K562 (cell line): Measurements from ENCODE around the gene SERF2. TPM values are rescaled to one million over a fixed set of nuclear protein-coding genes. Genes with fewer than 3 reads are reported as not detected.
"Not testable (repeated sequence)": the region's sequence is repeated elsewhere in the genome, so short reads cannot be mapped to it uniquely, and the experiment has no call there.

Experiments used
- CHD2 ChIP-seq: IDR thresholded peaks from 2 replicates; pipeline ENCODE4 v1.6.1; 2011; ENCODE audit warnings: low read depth, low read length
- CREB1 ChIP-seq, 2 experiments: sonication (generic) in 1 of 2; formaldehyde crosslinking in 1 of 2; IDR thresholded peaks; 2 replicates each; pipeline versions ENCODE4 v1.6.1 to v1.8.0; 2012 to 2022; ENCODE audit warnings: inconsistent platforms in 1 of 2, mild to moderate bottlenecking in 1 of 2, missing genetic modification reagents in 1 of 2, moderate library complexity in 1 of 2
- CTBP1 ChIP-seq: fragments of 450-650 bp; IDR thresholded peaks from 2 replicates; pipeline ENCODE4 v1.6.1; 2016; ENCODE audit warnings: borderline replicate concordance
- CXXC5 ChIP-seq: fragments of 250-450 bp; sonication (Bioruptor Pico); IDR thresholded peaks from 2 replicates; pipeline ENCODE4 v1.8.0; 2022; ENCODE audit warnings: inconsistent platforms, mild to moderate bottlenecking, moderate library complexity
- EP400 ChIP-seq: fragments of 450-650 bp; IDR thresholded peaks from 2 replicates; pipeline ENCODE4 v1.6.1; 2017; ENCODE audit warnings: antibody characterized with exemption, mild to moderate bottlenecking, moderate library complexity
- ERF ChIP-seq: fragments of 450-650 bp; formaldehyde crosslinking; IDR thresholded peaks from 2 replicates; pipeline ENCODE4 v1.4.0; 2020; ENCODE audit warnings: mild to moderate bottlenecking, mixed read lengths
- FOXA3 ChIP-seq, 2 experiments: fragments of 450-650 bp in 1 of 2; sonication (generic) in 1 of 2; formaldehyde crosslinking; IDR thresholded peaks in 1 of 2; conservative IDR thresholded peaks in 1 of 2; 2 replicates each; pipeline versions ENCODE4 v1.4.0 to v1.8.0; 2020 to 2022; ENCODE audit warnings: mild to moderate bottlenecking in 2 of 2, missing genetic modification reagents in 1 of 2
- FOXK1 ChIP-seq: sonication (generic); formaldehyde crosslinking; IDR thresholded peaks from 2 replicates; pipeline ENCODE4 v1.8.0; 2022; ENCODE audit warnings: missing genetic modification reagents, mild to moderate bottlenecking, borderline replicate concordance
- FOXM1 ChIP-seq, 2 experiments: fragments of 450-650 bp in 1 of 2; sonication (generic) in 1 of 2; formaldehyde crosslinking in 1 of 2; IDR thresholded peaks; 2 replicates each; pipeline versions ENCODE4 v1.6.1 to v1.9.0; 2017 to 2022; ENCODE audit warnings: low read depth in 2 of 2, mild to moderate bottlenecking in 2 of 2, missing genetic modification reagents in 1 of 2, moderate library complexity in 1 of 2
- GTF2E2 ChIP-seq: fragments of 200-800 bp; sonication (Bioruptor generic); IDR thresholded peaks from 2 replicates; pipeline ENCODE4 v1.6.1; 2016; ENCODE audit warnings: missing genetic modification characterization, missing compliant biosample characterization
- MBD2 ChIP-seq: sonication (generic); IDR thresholded peaks from 2 replicates; pipeline ENCODE4 v1.6.1; 2016; ENCODE audit warnings: low read depth, borderline replicate concordance
- NCOA6 ChIP-seq: fragments of 450-650 bp; IDR thresholded peaks from 2 replicates; pipeline ENCODE4 v1.6.1; 2017; ENCODE audit warnings: mild to moderate bottlenecking
- NFRKB ChIP-seq: fragments of 450-650 bp; IDR thresholded peaks from 2 replicates; pipeline ENCODE4 v1.6.1; 2016; ENCODE audit warnings: low read depth
- PCBP1 ChIP-seq: fragments of 200-400 bp; formaldehyde crosslinking; IDR thresholded peaks from 2 replicates; pipeline ENCODE4 v1.6.1; 2018; ENCODE audit warnings: mild to moderate bottlenecking, low read depth, low read length; ENCODE audit not compliant: poor library complexity, severe bottlenecking
- PHF20 ChIP-seq: fragments of 450-650 bp; IDR thresholded peaks from 2 replicates; pipeline ENCODE4 v1.6.1; 2018; ENCODE audit not compliant: partially characterized antibody
- POLR2AphosphoS5 ChIP-seq: IDR thresholded peaks from 2 replicates; pipeline ENCODE4 v1.6.1; 2011; ENCODE audit warnings: mild to moderate bottlenecking, low read depth, low read length, moderate library complexity; ENCODE audit not compliant: control insufficient read depth, insufficient read depth
- POLR2G ChIP-seq: fragments of 200-400 bp; formaldehyde crosslinking; IDR thresholded peaks from 2 replicates; pipeline ENCODE4 v1.6.1; 2017; ENCODE audit warnings: low read depth, mild to moderate bottlenecking, antibody characterized with exemption, low read length, moderate library complexity
- RNF2 ChIP-seq: sonication (generic); IDR thresholded peaks from 2 replicates; pipeline ENCODE4 v1.6.1; 2016
- ZBTB11 ChIP-seq, 3 experiments: fragments of 200-800 bp in 1 of 3; fragments of 250-450 bp in 1 of 3; fragments of 450-650 bp in 1 of 3; sonication (Bioruptor Pico) in 1 of 3; sonication (Bioruptor generic) in 1 of 3; formaldehyde crosslinking in 1 of 3; IDR thresholded peaks; 2 replicates each; pipeline versions ENCODE4 v1.6.1 to v1.8.0; 2016 to 2022; ENCODE audit warnings: mild to moderate bottlenecking in 2 of 3, missing genetic modification characterization in 2 of 3, missing compliant biosample characterization in 1 of 3, moderate library complexity in 1 of 3
- ZNF511 ChIP-seq: sonication (generic); formaldehyde crosslinking; IDR thresholded peaks from 2 replicates; pipeline ENCODE4 v1.8.0; 2022; ENCODE audit warnings: mild to moderate bottlenecking, missing genetic modification reagents
- polyA plus RNA-seq, 8 experiments: library from polyadenylated mRNA; depleted of rRNA in 4 of 8; stranded (reverse) in 5 of 8; unstranded in 3 of 8; fragments of >200 nt; fragmentation: Nextera tagmentation in 2 of 8; fragmentation: Illumina TruSeq in 1 of 8; extraction: Ambion mirVana in 2 of 8; extraction: Trizol in 1 of 8; gene quantifications; 2 replicates each; pipeline versions ENCODE4 v1.2.1 to v1.2.3, GENCODE V29; 2011 to 2014; ENCODE audit warnings: inconsistent platforms in 1 of 8, missing spikeins in 1 of 8
- total RNA-seq, 7 experiments: library from RNA; depleted of rRNA in 6 of 7; stranded (reverse); fragments of >200 nt in 6 of 7; fragmentation: Illumina TruSeq in 2 of 7; extraction: Trizol in 2 of 7; gene quantifications; 2 replicates each; pipeline versions ENCODE4 v1.2.1 to v1.2.3, GENCODE V29; 2011 to 2021; ENCODE audit warnings: low replicate concordance in 1 of 7
- TF ChIP-seq, protein P1 (sequence below), 2 experiments: IDR thresholded peaks; 2 replicates each; pipeline ENCODE4 v1.6.1; 2011; ENCODE audit warnings: borderline replicate concordance in 1 of 2, control low read depth in 1 of 2, low read depth in 1 of 2, low read length in 1 of 2, mild to moderate bottlenecking in 1 of 2, mixed read lengths in 1 of 2, moderate library complexity in 1 of 2; ENCODE audit not compliant: insufficient read depth in 1 of 2, insufficient read length in 1 of 2, poor library complexity in 1 of 2, severe bottlenecking in 1 of 2; ENCODE audit errors: extremely low read depth in 1 of 2

The SERF2 gene
- total and polyA plus RNA-seq, 9 of the 15 experiments (the other 6 are each of a cell fraction or from before 2014, with no cell fraction given) = 497 to 3,360 (median 867) TPM

DNA sequence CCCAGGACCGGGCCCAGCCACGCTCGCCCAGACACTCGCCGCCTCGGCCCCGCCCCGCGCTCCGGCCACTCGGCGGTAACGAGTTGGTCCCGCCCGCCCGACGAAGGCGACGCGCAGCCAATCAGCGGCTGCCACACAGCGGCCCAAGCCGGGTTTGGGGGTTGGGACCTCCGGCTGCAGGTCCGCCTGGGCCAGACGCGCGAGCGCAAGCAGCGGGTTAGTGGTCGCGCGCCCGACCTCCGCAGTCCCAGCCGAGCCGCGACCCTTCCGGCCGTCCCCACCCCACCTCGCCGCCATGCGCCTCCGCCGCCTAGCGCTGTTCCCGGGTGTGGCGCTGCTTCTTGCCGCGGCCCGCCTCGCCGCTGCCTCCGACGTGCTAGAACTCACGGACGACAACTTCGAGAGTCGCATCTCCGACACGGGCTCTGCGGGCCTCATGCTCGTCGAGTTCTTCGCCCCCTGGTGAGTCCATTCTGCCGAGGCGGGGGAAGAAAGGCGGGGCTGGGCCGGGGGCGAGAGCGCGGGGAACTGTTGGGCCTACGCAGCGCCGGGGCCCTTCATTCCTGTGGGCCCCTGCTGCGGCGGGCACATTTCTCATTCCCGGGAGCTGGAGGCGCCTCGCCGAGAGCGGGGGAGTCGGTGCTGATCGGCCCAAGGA, 45.7 kb upstream of the SERF2 start, which contains the start of gene PDIA3 (continued):
- TF ChIP-seq CREB1 (IDR thresholded peaks at IDR 0.05) (peak; percentile 63; the same call in 1 of the 2 replicates), CREB1 (CRISPR knock-in tag; IDR thresholded peaks at IDR 0.05) (peak; percentile 83), EP400 (peak; percentile 91), CTBP1 (peak; percentile 36; the same call in 1 of the 2 replicates), RNF2 (0 out of 2 replicates have a peak, but pooled peaks have one; percentile 58), CXXC5 (peak; percentile 82), MBD2 (peak; percentile 58; the same call in 1 of the 2 replicates), FOXM1 (CRISPR knock-in tag; IDR thresholded peaks at IDR 0.05; ENCODE audit: low read depth) (peak; percentile 86; the same call in 1 of the 2 replicates), ZNF511 (CRISPR knock-in tag) (peak; percentile 65; the same call in 1 of the 2 replicates), GTF2E2 (0 out of 2 replicates have a peak, but pooled peaks have one; percentile 27), PHF20 (peak; percentile 20), FOXK1 (CRISPR knock-in tag) (peak; percentile 59; the same call in 1 of the 2 replicates), POLR2G (peak; percentile 98), NCOA6 (peak; percentile 54; the same call in 1 of the 2 replicates), ERF (CRISPR knock-in tag) (peak; percentile 12; the same call in 1 of the 2 replicates), NFRKB (peak; percentile 51; the same call in 1 of the 2 replicates), POLR2AphosphoS5 (peak; percentile 68), FOXA3 (CRISPR knock-in tag; conservative IDR thresholded peaks at IDR 0.05 in 1 of 2, IDR thresholded peaks at IDR 0.05 in 1 of 2) (0 out of 4 replicates have a peak, but pooled peaks of 1 of the 2 experiments have one; percentile 34), PCBP1 (peak; percentile 71), CHD2 (peak; percentile 50; the same call in 1 of the 2 replicates), ZBTB11 (CRISPR knock-in tag; IDR thresholded peaks at IDR 0.05) (0 out of 6 replicates have a peak, but pooled peaks of 1 of the 3 experiments have one; percentile 21)
- TF ChIP-seq, protein P1, sequence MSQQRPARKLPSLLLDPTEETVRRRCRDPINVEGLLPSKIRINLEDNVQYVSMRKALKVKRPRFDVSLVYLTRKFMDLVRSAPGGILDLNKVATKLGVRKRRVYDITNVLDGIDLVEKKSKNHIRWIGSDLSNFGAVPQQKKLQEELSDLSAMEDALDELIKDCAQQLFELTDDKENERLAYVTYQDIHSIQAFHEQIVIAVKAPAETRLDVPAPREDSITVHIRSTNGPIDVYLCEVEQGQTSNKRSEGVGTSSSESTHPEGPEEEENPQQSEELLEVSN (IDR thresholded peaks at IDR 0.05; ENCODE audit: borderline replicate concordance in 1 of 2, extremely low read depth in 1 of 2, insufficient read depth in 1 of 2, insufficient read length in 1 of 2, low read depth in 1 of 2, low read length in 1 of 2, poor library complexity in 1 of 2, severe bottlenecking in 1 of 2) = peak; percentile 47 to 91
- not testable (repeated sequence) for TF ChIP-seq FOXM1 (IDR thresholded peaks at IDR 0.05; ENCODE audit: low read depth)
